ES-I3 (cell line): ENCODE data around the gene PCDHGA6.

Experiments used
- H3K36me3 ChIP-seq: 2 replicates; pipeline ENCODE4 v1.6.1; 2013; ENCODE audit warnings: mild to moderate bottlenecking, low read length, control low read depth, moderate library complexity; ENCODE audit not compliant: insufficient read depth
- H3K4me1 ChIP-seq: 2 replicates; pipeline ENCODE4 v1.6.1; 2013; ENCODE audit warnings: mild to moderate bottlenecking, control low read depth, low read length; ENCODE audit not compliant: insufficient read depth
- H3K9ac ChIP-seq: 2 replicates; pipeline ENCODE4 v1.6.1; 2013; ENCODE audit warnings: low read depth, mild to moderate bottlenecking, low read length, moderate library complexity
- H3K9me3 ChIP-seq: 2 replicates; pipeline ENCODE4 v1.6.1; 2013; ENCODE audit warnings: mild to moderate bottlenecking, low read length, moderate library complexity; ENCODE audit not compliant: control insufficient read depth, insufficient read depth

The PCDHGA6 gene

DNA sequence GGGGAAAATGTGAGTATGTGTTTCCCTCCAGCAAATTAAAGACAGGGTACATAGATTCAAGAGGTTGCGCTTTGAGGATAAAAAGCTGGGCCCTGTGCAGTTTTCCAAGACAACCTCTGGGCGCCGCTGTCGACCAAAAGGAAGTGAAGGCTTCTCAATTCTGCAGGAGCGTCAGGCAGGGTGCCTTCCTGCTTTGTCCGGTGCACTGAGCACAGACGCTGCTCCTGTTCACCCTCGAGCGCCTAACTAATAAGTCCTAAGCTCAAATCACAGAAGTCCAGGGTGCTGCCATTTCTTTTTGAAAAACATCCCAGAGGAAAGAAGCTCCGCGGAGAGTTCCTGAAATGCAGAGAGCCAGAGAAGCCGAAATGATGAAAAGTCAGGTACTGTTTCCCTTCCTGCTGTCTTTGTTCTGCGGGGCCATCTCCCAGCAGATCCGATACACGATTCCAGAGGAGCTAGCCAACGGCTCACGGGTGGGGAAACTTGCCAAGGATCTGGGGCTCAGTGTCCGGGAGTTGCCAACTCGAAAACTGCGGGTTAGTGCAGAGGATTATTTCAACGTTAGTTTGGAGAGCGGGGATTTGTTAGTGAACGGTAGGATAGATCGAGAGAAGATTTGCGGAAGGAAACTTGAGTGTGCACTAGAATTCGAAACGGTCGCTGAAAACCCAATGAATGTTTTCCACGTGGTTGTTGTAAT lies 23.6 kb upstream of the PCDHGA6 start, which contains the start of gene PCDHGB1:
Gene PCDHGB1, plus strand, starts transcription at position 183 of the 703 bp plus-strand sequence. Its CDS starts 162 bp downstream, at position 345.
- no peaks in the 10 kb centered on the region; the same call in 1 of the 2 replicates for H3K36me3 ChIP-seq
- H3K9me3 ChIP-seq, result peaks cover 2% of the 10 kb centered on the region; the same call in 1 of the 2 replicates
- H3K9ac ChIP-seq, result peak within 1 kb of the TSS; percentile 32; the same call in 1 of the 2 replicates

GRCh38 chr5:141351591-141351990 lies 22.1 kb upstream of the PCDHGA6 start:
- no peaks in the 10 kb centered on the region for H3K4me1 ChIP-seq
- no peak overlapping the region for H3K9ac ChIP-seq
- no peaks in the 10 kb centered on the region; the same call in 1 of the 2 replicates for H3K36me3 ChIP-seq
- no peaks in the 10 kb centered on the region for H3K9me3 ChIP-seq

More for the DNA sequence above, 23.6 kb upstream of the PCDHGA6 start, which contains the start of gene PCDHGB1:
- no peaks in the 10 kb centered on the region for H3K4me1 ChIP-seq

GRCh38 chr5:141354900-141355469 lies 18.7 kb upstream of the PCDHGA6 start, which contains the start of gene PCDHGA4:
TSS of gene PCDHGA4 (plus strand) at chr5:141355021. CDS start at chr5:141355108, 87 bp downstream.
- H3K4me1 ChIP-seq, result no peaks in the 10 kb centered on the region
- H3K9ac ChIP-seq, result no peak within 1 kb of the TSS
- H3K9me3 ChIP-seq, result 0 out of 2 replicates have a peak, but pooled peaks cover under 1% of the 10 kb centered on the region
- H3K36me3 ChIP-seq, result no peaks in the 10 kb centered on the region; the same call in 1 of the 2 replicates

DNA sequence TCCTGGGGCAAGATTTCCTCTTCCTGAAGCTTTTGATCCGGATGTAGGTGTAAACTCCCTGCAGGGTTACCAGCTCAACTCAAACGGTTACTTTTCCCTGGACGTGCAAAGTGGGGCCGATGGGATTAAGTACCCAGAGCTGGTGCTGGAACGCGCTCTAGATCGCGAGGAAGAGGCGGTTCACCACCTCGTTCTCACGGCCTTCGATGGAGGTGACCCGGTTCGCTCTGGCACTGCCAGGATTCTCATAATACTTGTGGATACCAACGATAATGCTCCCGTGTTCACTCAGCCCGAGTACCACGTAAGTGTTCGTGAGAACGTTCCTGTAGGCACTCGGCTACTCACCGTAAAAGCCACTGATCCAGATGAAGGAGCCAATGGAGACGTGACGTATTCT lies 18.1 kb upstream of the PCDHGA6 start:
- Histone ChIP-seq H3K4me1 (no peaks in the 10 kb centered on the region), H3K9me3 (peaks cover 6% of the 10 kb centered on the region; the same call in 1 of the 2 replicates), H3K36me3 (no peaks in the 10 kb centered on the region; the same call in 1 of the 2 replicates), H3K9ac (no peak overlapping the region)

- H3K36me3 ChIP-seq, result no peaks in the 10 kb centered on the region; the same call in 1 of the 2 replicates
- no peak overlapping the region for H3K9ac ChIP-seq
- H3K9me3 ChIP-seq, result peaks cover 8% of the 10 kb centered on the region; the same call in 1 of the 2 replicates
These were observed 17.6 kb upstream of the PCDHGA6 start for GRCh38 chr5:141356133-141356532.

DNA sequence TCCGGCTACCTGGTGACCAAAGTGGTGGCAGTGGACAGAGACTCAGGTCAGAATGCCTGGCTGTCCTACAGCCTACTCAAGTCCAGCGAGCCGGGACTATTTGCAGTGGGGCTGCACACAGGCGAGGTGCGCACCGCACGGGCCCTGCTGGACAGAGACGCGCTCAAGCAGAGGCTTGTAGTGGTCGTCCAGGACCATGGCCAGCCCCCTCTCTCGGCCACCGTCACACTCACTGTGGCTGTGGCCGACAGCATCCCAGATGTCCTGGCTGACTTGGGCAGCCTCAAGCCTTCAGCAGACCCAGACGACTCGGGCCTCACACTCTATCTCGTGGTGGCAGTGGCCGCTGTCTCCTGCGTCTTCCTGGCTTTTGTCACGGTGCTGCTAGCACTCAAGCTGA lies 16.7 kb upstream of the PCDHGA6 start:
- Histone ChIP-seq H3K9ac (no peak overlapping the region), H3K4me1 (no peaks in the 10 kb centered on the region), H3K9me3 (peaks cover 8% of the 10 kb centered on the region; the same call in 1 of the 2 replicates), H3K36me3 (no peaks in the 10 kb centered on the region; the same call in 1 of the 2 replicates)

More at GRCh38 chr5:141356133-141356532, 17.6 kb upstream of the PCDHGA6 start:
- no peaks in the 10 kb centered on the region for H3K4me1 ChIP-seq

DNA sequence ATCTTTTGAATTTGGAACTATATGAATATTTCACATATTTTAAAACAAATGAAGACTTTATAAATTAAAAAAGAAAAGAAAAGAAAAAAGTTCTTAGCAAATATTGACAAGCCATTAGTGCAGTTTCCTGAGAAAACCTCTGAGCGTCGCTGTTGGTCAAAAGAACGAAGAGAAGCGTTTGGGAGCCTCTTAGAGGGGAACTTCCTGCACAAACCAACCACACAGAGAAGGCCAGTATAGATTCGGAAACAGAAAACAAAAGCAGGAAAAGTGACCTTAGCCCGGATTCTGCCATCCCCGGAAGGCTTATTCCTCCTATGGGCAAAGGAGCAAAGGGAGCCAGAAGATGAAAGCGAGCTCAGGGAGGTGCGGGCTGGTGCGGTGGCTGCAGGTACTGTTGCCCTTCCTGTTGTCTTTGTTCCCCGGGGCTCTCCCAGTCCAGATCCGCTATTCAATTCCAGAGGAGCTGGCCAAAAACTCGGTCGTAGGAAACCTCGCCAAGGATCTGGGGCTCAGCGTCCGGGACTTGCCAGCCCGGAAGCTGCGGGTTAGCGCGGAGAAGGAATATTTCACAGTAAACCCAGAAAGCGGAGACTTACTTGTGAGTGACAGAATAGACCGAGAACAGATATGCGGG lies 13.8 kb upstream of the PCDHGA6 start, which contains the start of gene PCDHGB2:
Gene PCDHGB2, plus strand, starts transcription at position 205 of the 637 bp plus-strand sequence. Its CDS starts 142 bp downstream, at position 347.
- H3K9me3 ChIP-seq, result peaks cover 8% of the 10 kb centered on the region; the same call in 1 of the 2 replicates
- H3K36me3 ChIP-seq, result no peaks in the 10 kb centered on the region
- no peak within 1 kb of the TSS; the same call in 1 of the 2 replicates for H3K9ac ChIP-seq
- H3K4me1 ChIP-seq, result peaks cover 3% of the 10 kb centered on the region; the same call in 1 of the 2 replicates

- Histone ChIP-seq H3K9ac (no peak overlapping the region), H3K36me3 (no peaks in the 10 kb centered on the region), H3K9me3 (peaks cover 8% of the 10 kb centered on the region; the same call in 1 of the 2 replicates), H3K4me1 (peaks cover 3% of the 10 kb centered on the region; the same call in 1 of the 2 replicates)
These were observed 13.0 kb upstream of the PCDHGA6 start for GRCh38 chr5:141360685-141361084.

DNA sequence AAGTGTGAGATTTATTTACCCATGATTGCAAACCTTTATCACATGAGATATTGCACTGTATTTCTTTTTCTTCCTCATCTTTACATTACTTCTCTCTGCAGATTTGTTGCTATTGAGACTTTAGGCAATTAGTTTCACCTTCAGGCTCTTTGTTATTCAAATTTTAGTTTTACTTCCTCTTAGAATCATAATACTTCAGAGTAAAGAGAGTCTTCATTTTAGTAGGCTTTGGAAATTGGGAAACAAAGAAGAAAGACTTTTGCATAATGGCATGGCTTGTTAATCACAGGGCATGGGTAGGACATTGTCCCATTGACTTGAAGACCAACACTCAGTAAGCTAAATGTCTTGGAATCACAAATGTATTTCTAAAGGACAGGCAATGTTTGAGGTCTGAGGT lies 11.0 kb upstream of the PCDHGA6 start:
- H3K9me3 ChIP-seq, result peaks cover 8% of the 10 kb centered on the region; the same call in 1 of the 2 replicates

GRCh38 chr5:141363952-141364660 lies 9.6 kb upstream of the PCDHGA6 start, which contains the start of gene PCDHGA5:
TSS of gene PCDHGA5 (plus strand) at chr5:141364162. CDS start at chr5:141364331, 169 bp downstream.
- H3K9me3 ChIP-seq, result peaks cover 8% of the 10 kb centered on the region; the same call in 1 of the 2 replicates
- peaks cover 3% of the 10 kb centered on the region; the same call in 1 of the 2 replicates for H3K4me1 ChIP-seq
- H3K9ac ChIP-seq, result no peak within 1 kb of the TSS
- no peaks in the 10 kb centered on the region for H3K36me3 ChIP-seq

More for the DNA sequence above, 11.0 kb upstream of the PCDHGA6 start:
- Histone ChIP-seq H3K9ac (no peak overlapping the region), H3K4me1 (peaks cover 3% of the 10 kb centered on the region; the same call in 1 of the 2 replicates), H3K36me3 (no peaks in the 10 kb centered on the region)

DNA sequence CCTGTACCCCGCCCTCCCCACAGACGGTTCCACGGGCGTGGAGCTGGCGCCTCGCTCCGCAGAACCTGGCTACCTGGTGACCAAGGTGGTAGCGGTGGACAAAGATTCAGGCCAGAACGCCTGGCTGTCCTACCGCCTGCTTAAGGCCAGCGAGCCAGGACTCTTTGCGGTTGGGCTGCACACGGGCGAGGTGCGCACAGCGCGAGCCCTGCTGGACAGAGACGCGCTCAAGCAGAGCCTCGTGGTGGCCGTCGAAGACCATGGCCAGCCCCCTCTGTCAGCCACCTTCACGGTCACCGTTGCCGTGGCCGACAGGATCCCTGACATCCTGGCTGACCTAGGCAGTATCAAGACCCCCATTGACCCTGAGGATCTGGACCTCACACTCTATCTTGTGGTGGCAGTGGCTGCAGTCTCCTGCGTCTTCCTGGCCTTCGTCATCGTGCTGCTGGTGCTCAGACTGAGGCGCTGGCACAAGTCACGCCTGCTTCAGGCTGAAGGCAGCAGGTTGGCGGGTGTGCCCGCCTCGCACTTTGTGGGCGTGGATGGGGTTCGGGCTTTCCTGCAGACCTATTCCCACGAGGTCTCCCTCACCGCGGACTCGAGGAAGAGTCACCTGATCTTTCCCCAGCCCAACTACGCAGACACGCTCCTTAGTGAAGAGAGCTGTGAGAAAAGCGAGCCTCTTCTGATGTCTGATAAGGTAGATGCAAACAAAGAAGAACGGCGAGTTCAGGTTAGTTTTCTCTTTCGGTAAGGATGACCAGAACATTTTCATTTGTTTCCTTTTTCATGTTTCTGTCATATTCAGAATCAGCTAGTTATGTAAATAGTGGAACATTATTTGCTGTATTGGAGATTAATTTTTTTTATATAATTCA lies 7.4 kb upstream of the PCDHGA6 start:
- H3K9me3 ChIP-seq, result no peaks in the 10 kb centered on the region; the same call in 1 of the 2 replicates
- H3K9ac ChIP-seq, result no peak overlapping the region
- H3K4me1 ChIP-seq, result peaks cover 3% of the 10 kb centered on the region; the same call in 1 of the 2 replicates
- H3K36me3 ChIP-seq, result no peaks in the 10 kb centered on the region

DNA sequence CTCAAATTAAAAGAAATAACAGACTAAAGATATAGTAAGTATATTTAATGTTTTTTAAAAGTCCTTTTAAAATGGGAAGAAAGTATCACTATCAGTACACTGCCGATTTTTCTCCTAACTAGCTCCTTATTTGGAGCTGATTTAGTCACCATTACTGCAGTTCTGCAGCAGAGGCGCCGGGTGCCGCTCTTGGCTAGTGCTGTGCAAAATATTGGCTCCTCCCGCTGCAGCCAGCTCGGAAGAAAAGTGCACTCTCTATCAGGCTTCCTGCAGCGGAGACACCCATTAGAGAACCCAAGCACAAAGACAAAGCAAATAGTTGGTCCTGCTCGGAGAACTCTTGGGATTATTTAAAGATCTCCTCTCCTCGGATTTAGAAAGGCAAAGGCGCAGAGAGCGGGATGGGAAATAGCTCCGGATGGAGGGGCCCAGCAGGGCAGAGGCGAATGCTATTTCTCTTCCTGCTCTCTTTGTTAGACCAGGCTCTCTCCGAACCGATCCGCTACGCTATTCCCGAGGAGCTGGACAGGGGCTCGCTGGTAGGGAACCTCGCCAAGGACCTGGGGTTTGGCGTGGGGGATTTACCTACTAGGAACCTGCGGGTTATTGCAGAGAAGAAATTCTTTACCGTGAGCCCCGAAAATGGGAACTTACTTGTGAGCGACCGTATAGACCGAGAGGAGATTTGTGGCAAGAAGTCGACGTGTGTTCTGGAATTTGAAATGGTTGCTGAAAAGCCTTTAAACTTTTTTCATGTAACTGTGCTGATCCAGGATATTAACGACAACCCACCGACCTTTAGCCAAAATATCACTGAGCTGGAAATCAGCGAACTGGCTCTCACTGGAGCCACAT lies 3.5 kb upstream of the PCDHGA6 start, which contains the start of gene PCDHGB3:
Gene PCDHGB3, plus strand, starts transcription at position 249 of the 855 bp plus-strand sequence. Its CDS starts 153 bp downstream, at position 402.
- peaks cover 5% of the 10 kb centered on the region for H3K9me3 ChIP-seq
- no peak within 1 kb of the TSS for H3K9ac ChIP-seq
- H3K36me3 ChIP-seq, result no peaks in the 10 kb centered on the region
- no peaks in the 10 kb centered on the region for H3K4me1 ChIP-seq
